H1 (cell line): ENCODE measurements around the gene SRP9. TPM values are rescaled to one million over a fixed set of nuclear protein-coding genes. Genes with fewer than 3 reads are reported as not detected.

Source experiments
- CTCF ChIA-PET: fragments of 300-600 bp; sonication (Branson Sonifier 250); formaldehyde crosslinking; loops from one replicate; lab custom pipeline; 2021; ENCODE audit not compliant: partially characterized antibody; lab: Charles Lee
- POLR2A ChIA-PET: fragments of 300-600 bp; sonication (Branson Sonifier 250); formaldehyde crosslinking; loops from one replicate; lab custom pipeline; 2021; ENCODE audit warnings: inconsistent platforms; ENCODE audit not compliant: partially characterized antibody; lab: Charles Lee
- DNase-seq, 2 experiments: peaks; one replicate each; pipeline versions ENCODE4 v3.0.0 to v3.0.0-alpha.2; 2010 to 2022; ENCODE audit warnings: low spot score in 2 of 2, low read depth in 1 of 2, mixed read lengths in 1 of 2
- FAIRE-seq: peaks from 2 replicates; lab custom pipeline; 2011; peaks lifted over from hg19 to GRCh38; lab: Jason Lieb, UNC
- H2AFZ ChIP-seq: 2 replicates; pipeline ENCODE4 v1.8.1; 2012; ENCODE audit warnings: low read length, inconsistent platforms
- H2AK5ac ChIP-seq: 2 replicates; pipeline ENCODE4 v1.6.1; 2013; ENCODE audit warnings: low read depth, low read length
- H2BK120ac ChIP-seq: replicated peaks from 2 replicates; pipeline ENCODE3; 2013; ENCODE audit warnings: low read depth, low read length, inconsistent platforms
- H2BK12ac ChIP-seq: 2 replicates; pipeline ENCODE4 v1.6.1; 2013; ENCODE audit warnings: low read depth, low read length
- H2BK15ac ChIP-seq: 2 replicates; pipeline ENCODE4 v1.6.1; 2013; ENCODE audit warnings: low read length
- H2BK20ac ChIP-seq: 2 replicates; pipeline ENCODE4 v1.6.1; 2013; ENCODE audit warnings: low read length
- H2BK5ac ChIP-seq: 2 replicates; pipeline ENCODE4 v1.6.1; 2013; ENCODE audit warnings: low read depth, low read length
- H3K14ac ChIP-seq: 2 replicates; pipeline ENCODE4 v1.6.1; 2013; ENCODE audit warnings: inconsistent platforms; ENCODE audit not compliant: insufficient read length
- H3K18ac ChIP-seq: 2 replicates; pipeline ENCODE4 v1.6.1; 2013; ENCODE audit warnings: low read length; ENCODE audit errors: extremely low read depth
- H3K23ac ChIP-seq: 2 replicates; pipeline ENCODE4 v1.6.1; 2013; ENCODE audit warnings: inconsistent platforms; ENCODE audit not compliant: insufficient read length
- H3K23me2 ChIP-seq: 2 replicates; pipeline ENCODE4 v1.6.1; 2013; ENCODE audit warnings: low read depth, low read length
- H3K27ac ChIP-seq: 2 replicates; pipeline ENCODE4 v1.6.1; 2011; ENCODE audit warnings: low read depth, low read length, inconsistent platforms
- H3K27me3 ChIP-seq, 4 experiments: replicated peaks in 1 of 4; 1 replicate in 1 of 4; 2 replicates in 3 of 4; pipeline versions ENCODE4 v1.6.1 to v1.8.1; 2011 to 2013; ENCODE audit warnings: low read length in 3 of 4, mild to moderate bottlenecking in 3 of 4, inconsistent platforms in 2 of 4, mixed read lengths in 2 of 4, moderate library complexity in 1 of 4; ENCODE audit not compliant: control insufficient read depth in 3 of 4, insufficient read depth in 3 of 4; ENCODE audit errors: extremely low read depth in 1 of 4
- H3K36me3 ChIP-seq, 4 experiments: 2 replicates each; pipeline versions ENCODE4 v1.6.1 to v1.8.1; 2011 to 2013; ENCODE audit warnings: mild to moderate bottlenecking in 4 of 4, low read length in 3 of 4, moderate library complexity in 2 of 4, control low read depth in 1 of 4, inconsistent platforms in 1 of 4; ENCODE audit not compliant: insufficient read depth in 4 of 4, control insufficient read depth in 2 of 4
- H3K4ac ChIP-seq: replicated peaks from 2 replicates; pipeline ENCODE3; 2013; ENCODE audit warnings: low read length, low read depth, mixed read lengths, inconsistent platforms; ENCODE audit not compliant: insufficient read length
- H3K4me1 ChIP-seq, 4 experiments: replicated peaks in 1 of 4; 1 replicate in 1 of 4; 2 replicates in 3 of 4; pipeline versions ENCODE4 v1.6.1 to v1.8.1; 2011 to 2013; ENCODE audit warnings: low read length in 3 of 4, inconsistent platforms in 2 of 4, mixed read lengths in 1 of 4; ENCODE audit not compliant: insufficient read depth in 4 of 4, control insufficient read depth in 3 of 4
- H3K4me2 ChIP-seq, 2 experiments: 2 replicates each; pipeline versions ENCODE4 v1.6.1 to v1.8.1; 2011 to 2013; ENCODE audit warnings: low read depth in 2 of 2, low read length in 2 of 2, control low read depth in 1 of 2, inconsistent platforms in 1 of 2, mild to moderate bottlenecking in 1 of 2; ENCODE audit not compliant: insufficient read depth in 1 of 2
- H3K4me3 ChIP-seq, 4 experiments: fragments of 200-600, 300-600 bp in 1 of 4; sonication (generic), shearing (Covaris generic), sonication (Bioruptor Twin) in 1 of 4; 2 replicates each; pipeline versions ENCODE4 v1.5.1 to v1.8.1; 2011 to 2016; ENCODE audit warnings: low read length in 4 of 4, low read depth in 3 of 4, control low read depth in 2 of 4, inconsistent platforms in 2 of 4, mild to moderate bottlenecking in 2 of 4, mixed read lengths in 1 of 4, moderate library complexity in 1 of 4; ENCODE audit not compliant: insufficient read depth in 2 of 4; ENCODE audit errors: extremely low read depth in 1 of 4
- H3K56ac ChIP-seq: replicated peaks from 2 replicates; pipeline ENCODE3; 2013; ENCODE audit warnings: low read depth, mild to moderate bottlenecking, mixed read lengths, low read length, inconsistent platforms; ENCODE audit not compliant: insufficient read length
- H3K79me1 ChIP-seq: 2 replicates; pipeline ENCODE4 v1.6.1; 2013; ENCODE audit warnings: low read depth, low read length, control low read depth
- H3K79me2 ChIP-seq, 2 experiments: 2 replicates each; pipeline versions ENCODE4 v1.6.1 to v1.8.1; 2012 to 2013; ENCODE audit warnings: low read length in 2 of 2, mild to moderate bottlenecking in 2 of 2, inconsistent platforms in 1 of 2; ENCODE audit not compliant: insufficient read depth in 2 of 2, control insufficient read depth in 1 of 2
- H3K9ac ChIP-seq, 4 experiments: replicated peaks in 1 of 4; 1 replicate in 1 of 4; 2 replicates in 3 of 4; pipeline versions ENCODE4 v1.6.1 to v1.8.1; 2011 to 2013; ENCODE audit warnings: low read depth in 3 of 4, low read length in 3 of 4, control low read depth in 2 of 4, mild to moderate bottlenecking in 2 of 4, moderate library complexity in 2 of 4, inconsistent platforms in 1 of 4; ENCODE audit errors: extremely low read depth in 1 of 4
- H3K9me3 ChIP-seq, 2 experiments: 2 replicates each; pipeline versions ENCODE4 v1.6.1 to v1.8.1; 2012 to 2013; ENCODE audit warnings: mild to moderate bottlenecking in 2 of 2, moderate library complexity in 2 of 2, control low read depth in 1 of 2, inconsistent platforms in 1 of 2, low read depth in 1 of 2, low read length in 1 of 2, mixed read lengths in 1 of 2; ENCODE audit not compliant: insufficient read depth in 2 of 2
- H4K20me1 ChIP-seq, 2 experiments: replicated peaks in 1 of 2; 2 replicates each; pipeline versions ENCODE3 to v1.8.1; 2011 to 2013; ENCODE audit warnings: inconsistent platforms in 2 of 2, low read length in 2 of 2, mild to moderate bottlenecking in 1 of 2; ENCODE audit not compliant: insufficient read depth in 2 of 2, control insufficient read depth in 1 of 2
- H4K5ac ChIP-seq: 2 replicates; pipeline ENCODE4 v1.6.1; 2013; ENCODE audit warnings: low read length, low read depth, mixed read lengths, inconsistent platforms; ENCODE audit not compliant: insufficient read length
- H4K8ac ChIP-seq: 2 replicates; pipeline ENCODE4 v1.8.0; 2013; ENCODE audit warnings: mild to moderate bottlenecking, moderate library complexity, low read length, inconsistent platforms; ENCODE audit not compliant: insufficient read depth; ENCODE audit errors: extremely low read depth
- H4K91ac ChIP-seq: replicated peaks from 2 replicates; pipeline ENCODE3; 2013; ENCODE audit warnings: low read length, mixed read lengths, inconsistent platforms; ENCODE audit not compliant: insufficient read length
- ATF2 ChIP-seq: IDR thresholded peaks from 2 replicates; pipeline ENCODE4 v1.6.1; 2012; ENCODE audit warnings: low read length, inconsistent platforms
- BCL11A ChIP-seq, 2 experiments: IDR thresholded peaks; one replicate each; pipeline ENCODE4 v1.6.1; 2011; ENCODE audit warnings: low read depth in 2 of 2, low read length in 2 of 2, mild to moderate bottlenecking in 2 of 2
- EZH2 ChIP-seq: fragments of 200-600 bp; sonication (generic); IDR thresholded peaks from 2 replicates; pipeline ENCODE4 v1.7.1; 2012; ENCODE audit warnings: low read depth, mild to moderate bottlenecking, moderate library complexity, low read length, inconsistent platforms; ENCODE audit not compliant: severe bottlenecking
- TAF1 ChIP-seq: IDR thresholded peaks from 2 replicates; pipeline ENCODE4 v1.6.1; 2011; ENCODE audit warnings: mild to moderate bottlenecking, low read depth, low read length
- WGBS, 2 experiments: shearing (Covaris generic) in 1 of 2; methylation state at CpG; one replicate each; pipeline versions ENCODE4 v1.1.6 to v1.1.7; 2013 to 2015; ENCODE audit warnings: low lambda C conversion rate in 2 of 2, mixed read lengths in 2 of 2, inconsistent platforms in 1 of 2, low coverage in 1 of 2, missing lambda C conversion rate in 1 of 2; ENCODE audit not compliant: insufficient replicate concordance in 2 of 2, insufficient coverage in 1 of 2, insufficient read length in 1 of 2; ENCODE audit errors: extremely low coverage in 1 of 2, missing lambda C conversion rate in 1 of 2; 5-methylcytosine and 5-hydroxymethylcytosine counted together
- polyA plus RNA-seq, 7 experiments: library from polyadenylated mRNA; depleted of rRNA in 3 of 7; stranded (reverse) in 5 of 7; unstranded in 2 of 7; fragments of >200 nt in 5 of 7; fragments of 200-250 nt in 2 of 7; gene quantifications; 1 replicate in 5 of 7; 2 replicates in 1 of 7; 4 replicates in 1 of 7; pipeline versions ENCODE4 v1.2.1 to v1.2.3, GENCODE V29; 2011 to 2013; ENCODE audit warnings: missing spikeins in 2 of 7, mixed read lengths in 2 of 7
- total RNA-seq: library from RNA; stranded (reverse); fragmentation: NEBNext Ultra II Directional; extraction: Animal tissue kit (Norgen Biotek cat#: 25700); gene quantifications from 2 replicates; pipeline ENCODE4 v1.2.1, GENCODE V29; 2021

SRP9 gene
- total and polyA plus RNA-seq, 2 of the 8 experiments (the other 6 are each of a cell fraction or from before 2014, with no cell fraction given), result 446 to 572 TPM

GRCh38 chr1:225762002-225762441 is 15.6 kb upstream of the SRP9 start:
- Histone ChIP-seq H4K8ac (no peak overlapping the region), H3K4me2 (0 out of 4 replicates have a peak overlapping the region, but pooled peaks of 1 of the 2 experiments have one; percentile 15), H3K4ac (no peak overlapping the region), H3K36me3 (no peaks in the 10 kb centered on the region), H2BK20ac (no peak overlapping the region), H3K27me3 (no peaks in the 10 kb centered on the region), H2AFZ (no peak overlapping the region), H3K23ac (no peak overlapping the region), H2BK15ac (no peak overlapping the region), H3K14ac (no peak overlapping the region), H2BK12ac (no peak overlapping the region), H4K20me1 (no peaks in the 10 kb centered on the region), H4K91ac (no peak overlapping the region), H3K27ac (no peak overlapping the region), H3K18ac (0 out of 2 replicates have a peak overlapping the region, but pooled peaks have one; percentile 20), H3K4me3 (no peak overlapping the region), H2BK5ac (no peak overlapping the region), H3K9me3 (no peaks in the 10 kb centered on the region), H2AK5ac (no peak overlapping the region), H3K56ac (no peak overlapping the region), H3K79me1 (no peaks in the 10 kb centered on the region), H3K4me1 (peaks cover 0 to 10% (median 5%) of the 10 kb centered on the region in 4 experiments; a peak in 6 of 7 replicates), H3K23me2 (no peaks in the 10 kb centered on the region), H2BK120ac (no peak overlapping the region), H3K9ac (no peak overlapping the region), H4K5ac (no peak overlapping the region), H3K79me2 (no peaks in the 10 kb centered on the region)
- ChIA-PET CTCF (no interaction called here), POLR2A (interaction anchor here (0.9 to 1.1 kb wide), 3 partner anchors 16 to 48 kb away, joined by 3 read pairs; partner anchors contain the start of genes EPHX1 and SRP9)
- DNase-seq (no peak), FAIRE-seq (no peak)
- WGBS, 2 experiments, result 83% methylated on average over 5 of the region's 5 CpGs; no CpG with 5 or more reads in 1 of the 2 experiments
- TF ChIP-seq TAF1, result no peak
- TF ChIP-seq EZH2, result no peak
- TF ChIP-seq ATF2, result no peak
- TF ChIP-seq BCL11A (IDR thresholded peaks at IDR 0.05; ENCODE audit: low read depth in 2 of 2, low read length in 2 of 2), result no peak
